Stomach smooth muscle (tissue), 2 donors: Measurements from ENCODE around the gene SLC4A4.

Experiments
- H3K27ac ChIP-seq: one replicate; pipeline ENCODE4 v1.7.0; 2013; ENCODE audit warnings: mild to moderate bottlenecking, low read length, inconsistent platforms
- H3K27me3 ChIP-seq, 2 donors: one replicate each; pipeline ENCODE4 v1.7.0; 2013; ENCODE audit warnings: low read length in 2 of 2; ENCODE audit not compliant: insufficient read depth in 2 of 2, control insufficient read depth in 1 of 2
- H3K36me3 ChIP-seq, 2 donors: one replicate each; pipeline ENCODE4 v1.7.0; 2013; ENCODE audit warnings: low read length in 2 of 2; ENCODE audit not compliant: control insufficient read depth in 2 of 2, insufficient read depth in 2 of 2
- H3K4me1 ChIP-seq: one replicate; pipeline ENCODE4 v1.7.0; 2013; ENCODE audit warnings: low read length; ENCODE audit not compliant: control insufficient read depth, insufficient read depth
- H3K4me3 ChIP-seq, 2 donors: one replicate each; pipeline ENCODE4 v1.7.0; 2013; ENCODE audit warnings: low read length in 2 of 2
- H3K9ac ChIP-seq, 2 donors: one replicate each; pipeline ENCODE4 v1.7.0; 2013; ENCODE audit warnings: low read length in 2 of 2, mild to moderate bottlenecking in 1 of 2
- H3K9me3 ChIP-seq, 2 donors: one replicate each; pipeline ENCODE4 v1.7.0; 2013; ENCODE audit warnings: low read length in 2 of 2; ENCODE audit not compliant: control insufficient read depth in 2 of 2
- donor health status: healthy.
- donor health status: Pancreatic carcinoma.

The SLC4A4 gene

GRCh38 chr4:71609651-71610050, 270.8 kb downstream of the SLC4A4 start:
- H3K9ac ChIP-seq, result no peak overlapping the region
- no peaks in the 10 kb centered on the region for H3K4me1 ChIP-seq

GRCh38 chr4:71614621-71615020, 275.8 kb downstream of the SLC4A4 start:
- no peaks in the 10 kb centered on the region for H3K4me1 ChIP-seq
- H3K27ac ChIP-seq, result no peak overlapping the region
- H3K27me3 ChIP-seq, result no peaks in the 10 kb centered on the region
- H3K9me3 ChIP-seq, result peaks cover 0 to 4% of the 10 kb centered on the region in 2 donors
- no peak overlapping the region for H3K9ac ChIP-seq
- no peak overlapping the region for H3K4me3 ChIP-seq
- no peaks in the 10 kb centered on the region for H3K36me3 ChIP-seq

More at GRCh38 chr4:71609651-71610050, 270.8 kb downstream of the SLC4A4 start:
- Histone ChIP-seq H3K4me3 (no peak overlapping the region), H3K27ac (no peak overlapping the region), H3K27me3 (no peaks in the 10 kb centered on the region), H3K9me3 (no peaks in the 10 kb centered on the region), H3K36me3 (no peaks in the 10 kb centered on the region)

- no peak overlapping the region for H3K27ac ChIP-seq
- no peaks in the 10 kb centered on the region for H3K27me3 ChIP-seq
- H3K4me3 ChIP-seq, result no peak overlapping the region
- no peak overlapping the region for H3K9ac ChIP-seq
- no peaks in the 10 kb centered on the region for H3K4me1 ChIP-seq
- H3K36me3 ChIP-seq, result no peaks in the 10 kb centered on the region
- H3K9me3 ChIP-seq, result peaks cover 0 to 4% of the 10 kb centered on the region in 2 donors
These were observed 277.5 kb downstream of the SLC4A4 start for GRCh38 chr4:71616168-71616811.
